GM13976 (cell line): ENCODE results near the gene GNA14.

ENCODE experiments used
- DNase-seq: peaks from one replicate; pipeline ENCODE4 v3.0.0; 2012; ENCODE audit warnings: low spot score
- in situ Hi-C: fragments of 300-500 bp; cut with MboI; formaldehyde crosslinking; loops from one replicate; pipeline ENCODE4 v1.12.0; 2022; ENCODE audit warnings: low sequenced_read_pairs, mixed read lengths, inconsistent platforms; ENCODE audit not compliant: unreplicated experiment
- TF ChIP-seq, protein P1 (sequence below): IDR thresholded peaks from 2 replicates; pipeline ENCODE4 v1.5.1; 2012; ENCODE audit warnings: borderline replicate concordance, mild to moderate bottlenecking; ENCODE audit not compliant: insufficient read depth; ENCODE audit errors: extremely low read depth, missing control alignments, control extremely low read depth

Gene GNA14

DNA sequence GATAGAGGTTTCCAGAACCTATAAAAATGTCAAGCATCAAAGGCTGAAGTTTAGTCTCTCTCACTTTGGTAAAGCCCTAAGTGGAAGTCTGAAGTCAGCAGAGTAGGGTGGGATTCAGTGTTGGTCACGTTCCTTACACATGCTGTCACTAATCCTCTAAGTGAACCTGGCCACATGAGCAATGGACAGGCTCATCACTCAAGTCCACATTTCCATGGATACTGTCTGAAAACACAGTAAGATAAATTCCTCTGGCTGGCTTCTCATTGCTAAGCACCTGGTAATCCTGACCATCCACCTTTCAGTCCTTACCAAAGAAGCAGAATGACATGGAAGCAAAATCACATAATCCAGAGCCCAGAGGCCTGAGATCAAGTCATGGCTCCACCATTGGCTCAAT is 43.8 kb downstream of the GNA14 start:
- no peak for DNase-seq
- in situ Hi-C loops = no loop called here
- TF ChIP-seq, protein P1, sequence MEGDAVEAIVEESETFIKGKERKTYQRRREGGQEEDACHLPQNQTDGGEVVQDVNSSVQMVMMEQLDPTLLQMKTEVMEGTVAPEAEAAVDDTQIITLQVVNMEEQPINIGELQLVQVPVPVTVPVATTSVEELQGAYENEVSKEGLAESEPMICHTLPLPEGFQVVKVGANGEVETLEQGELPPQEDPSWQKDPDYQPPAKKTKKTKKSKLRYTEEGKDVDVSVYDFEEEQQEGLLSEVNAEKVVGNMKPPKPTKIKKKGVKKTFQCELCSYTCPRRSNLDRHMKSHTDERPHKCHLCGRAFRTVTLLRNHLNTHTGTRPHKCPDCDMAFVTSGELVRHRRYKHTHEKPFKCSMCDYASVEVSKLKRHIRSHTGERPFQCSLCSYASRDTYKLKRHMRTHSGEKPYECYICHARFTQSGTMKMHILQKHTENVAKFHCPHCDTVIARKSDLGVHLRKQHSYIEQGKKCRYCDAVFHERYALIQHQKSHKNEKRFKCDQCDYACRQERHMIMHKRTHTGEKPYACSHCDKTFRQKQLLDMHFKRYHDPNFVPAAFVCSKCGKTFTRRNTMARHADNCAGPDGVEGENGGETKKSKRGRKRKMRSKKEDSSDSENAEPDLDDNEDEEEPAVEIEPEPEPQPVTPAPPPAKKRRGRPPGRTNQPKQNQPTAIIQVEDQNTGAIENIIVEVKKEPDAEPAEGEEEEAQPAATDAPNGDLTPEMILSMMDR = no peak

DNA sequence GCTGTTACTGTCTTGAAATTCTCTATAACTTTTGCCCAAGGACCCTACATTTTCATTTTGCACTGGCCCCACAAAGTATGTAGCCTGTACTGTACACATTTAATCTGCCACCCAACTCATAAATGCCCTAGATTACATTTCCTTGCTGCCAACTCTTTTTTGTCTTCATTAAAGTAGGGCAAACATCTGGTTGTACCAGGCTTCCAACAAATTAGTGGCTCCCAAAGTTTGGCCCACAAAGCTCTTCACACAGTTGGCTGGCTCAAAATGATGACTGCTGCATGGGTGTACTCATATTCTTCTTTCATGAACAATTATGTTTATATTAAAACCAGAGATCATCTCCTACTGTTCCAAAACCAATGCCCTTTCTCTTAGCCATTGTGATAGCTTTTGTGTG is 45.3 kb downstream of the GNA14 start:
- TF ChIP-seq, protein P1 = no peak
- in situ Hi-C loops = no loop called here
- no peak for DNase-seq

DNA sequence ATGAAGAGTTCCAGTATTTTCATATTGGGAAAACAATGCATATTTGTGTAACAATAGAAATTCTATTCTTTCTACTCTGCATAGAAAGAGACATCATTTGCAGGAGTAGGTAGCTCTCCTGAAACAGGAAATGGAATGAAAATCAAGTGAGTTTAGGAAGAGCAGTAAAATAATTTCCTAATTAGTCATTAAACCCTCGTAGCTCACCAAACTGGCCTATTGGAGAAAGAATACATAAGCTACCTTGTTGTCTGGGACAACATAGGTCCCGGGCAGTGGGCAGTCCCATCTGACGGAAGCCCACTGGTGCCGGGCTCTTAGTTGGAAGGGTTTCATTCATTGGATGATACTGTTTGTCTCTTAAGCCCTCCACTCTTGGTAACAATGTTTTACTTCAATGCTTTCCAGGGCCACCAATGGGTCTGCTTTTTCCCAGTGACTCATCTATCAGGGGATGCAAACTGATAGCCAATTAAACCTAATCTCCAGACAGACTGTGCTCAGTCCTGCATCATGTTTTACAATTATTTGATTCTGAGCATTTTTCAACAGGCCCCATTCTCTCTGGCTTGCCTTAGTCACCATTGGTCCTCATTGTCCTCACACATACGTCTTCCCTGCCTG is 46.5 kb downstream of the GNA14 start:
- in situ Hi-C loops = no loop called here
- TF ChIP-seq, protein P1 = no peak
- DNase-seq = no peak

DNA sequence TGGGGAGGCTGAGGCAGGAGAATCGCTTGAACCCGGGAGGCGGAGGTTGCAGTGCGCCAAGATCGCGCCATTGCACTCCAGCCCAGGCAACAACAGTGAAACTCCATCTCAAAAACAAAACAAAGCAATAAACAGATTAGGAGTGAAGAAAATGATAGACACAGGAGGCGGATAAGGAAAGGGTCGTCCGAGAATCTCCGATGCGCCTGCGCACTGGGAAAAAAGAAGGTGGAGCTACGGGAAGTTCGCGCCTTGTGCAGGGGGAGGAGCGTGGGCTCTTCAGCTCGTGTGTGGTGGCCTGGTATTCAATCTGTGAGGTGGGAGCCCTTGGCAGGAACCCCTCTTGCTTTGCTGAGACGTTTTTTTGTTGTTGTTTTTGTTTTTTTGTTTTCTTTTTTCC is 47.3 kb downstream of the GNA14 start:
- TF ChIP-seq, protein P1 = no peak
- DNase-seq = no peak
- in situ Hi-C loops = no loop called here

DNA sequence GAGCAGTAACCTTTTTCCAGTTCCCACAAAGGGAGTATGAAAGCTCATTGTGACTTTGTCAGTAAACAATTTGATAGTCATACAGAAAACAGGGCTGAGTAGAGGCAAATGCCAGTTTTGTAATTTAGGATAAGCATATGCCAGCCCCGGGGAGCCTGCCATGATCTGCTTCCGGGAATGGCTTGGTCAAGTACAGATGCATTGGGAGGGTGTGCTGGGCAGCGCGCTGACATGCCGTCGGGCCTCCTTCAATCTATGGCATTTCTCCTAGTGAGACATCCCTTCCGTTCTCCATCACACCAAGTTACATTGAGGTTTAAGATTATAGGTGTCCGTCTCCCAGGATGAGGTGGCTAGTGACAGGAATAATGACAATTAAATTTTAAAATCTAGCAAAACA is 48.6 kb downstream of the GNA14 start:
- TF ChIP-seq, protein P1 = no peak
- in situ Hi-C loops = no loop called here

DNA sequence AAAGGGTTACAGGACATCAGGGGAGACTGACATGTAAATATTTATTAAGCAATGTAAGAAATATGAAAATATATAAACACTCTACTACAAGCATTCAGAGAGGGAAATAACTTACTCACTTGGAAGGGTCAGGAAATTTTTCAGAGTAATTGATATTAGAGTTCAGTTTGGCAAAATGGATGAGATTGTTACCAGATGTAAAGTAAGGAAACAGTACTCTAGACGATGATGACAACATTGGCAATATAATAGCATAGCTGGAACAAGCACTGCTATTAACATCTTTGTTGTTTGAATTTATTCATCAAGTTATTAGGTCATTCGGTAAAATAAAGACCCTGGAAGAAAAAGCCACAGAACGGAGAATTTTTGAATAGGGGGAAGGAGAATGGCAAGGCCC is 49.1 kb downstream of the GNA14 start:
- DNase-seq = no peak
- TF ChIP-seq, protein P1 = no peak
- in situ Hi-C loops = no loop called here

More for the DNA sequence above, 48.6 kb downstream of the GNA14 start:
- no peak for DNase-seq
